NCI-H82 (cell line): ENCODE results near the gene SORCS3.
A peak's percentile ranks its signal among the peaks of the same experiment; 100 is the strongest.

ENCODE experiments used
- DNase-seq: peaks from one replicate; lab custom pipeline; 2025; lab: John Stamatoyannopoulos, UW

Gene SORCS3

DNA sequence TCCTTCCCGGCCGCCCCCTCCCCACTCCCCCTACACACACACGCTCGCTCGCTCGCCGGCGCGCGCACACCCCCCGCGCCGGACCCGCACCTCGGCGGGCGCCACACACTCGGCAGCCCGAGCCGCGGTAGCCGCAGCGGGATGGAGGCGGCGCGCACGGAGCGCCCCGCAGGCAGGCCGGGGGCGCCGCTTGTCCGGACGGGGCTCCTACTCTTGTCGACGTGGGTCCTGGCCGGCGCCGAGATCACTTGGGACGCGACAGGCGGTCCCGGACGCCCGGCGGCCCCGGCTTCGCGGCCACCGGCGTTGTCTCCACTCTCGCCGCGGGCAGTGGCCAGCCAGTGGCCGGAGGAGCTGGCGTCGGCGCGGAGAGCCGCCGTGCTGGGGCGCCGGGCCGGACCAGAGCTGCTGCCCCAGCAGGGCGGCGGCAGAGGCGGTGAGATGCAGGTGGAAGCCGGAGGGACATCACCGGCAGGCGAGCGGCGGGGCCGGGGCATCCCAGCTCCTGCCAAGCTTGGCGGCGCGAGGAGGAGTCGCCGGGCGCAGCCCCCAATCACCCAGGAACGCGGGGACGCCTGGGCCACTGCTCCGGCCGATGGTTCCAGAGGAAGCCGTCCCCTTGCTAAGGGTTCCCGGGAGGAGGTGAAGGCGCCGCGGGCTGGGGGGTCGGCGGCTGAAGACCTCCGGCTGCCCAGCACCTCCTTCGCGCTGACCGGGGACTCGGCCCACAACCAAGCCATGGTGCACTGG is at the start of gene SORCS3:
TSS of gene SORCS3 (plus strand) at position 104 of the 750 bp plus-strand sequence.
- DNase-seq, result no peak

DNA sequence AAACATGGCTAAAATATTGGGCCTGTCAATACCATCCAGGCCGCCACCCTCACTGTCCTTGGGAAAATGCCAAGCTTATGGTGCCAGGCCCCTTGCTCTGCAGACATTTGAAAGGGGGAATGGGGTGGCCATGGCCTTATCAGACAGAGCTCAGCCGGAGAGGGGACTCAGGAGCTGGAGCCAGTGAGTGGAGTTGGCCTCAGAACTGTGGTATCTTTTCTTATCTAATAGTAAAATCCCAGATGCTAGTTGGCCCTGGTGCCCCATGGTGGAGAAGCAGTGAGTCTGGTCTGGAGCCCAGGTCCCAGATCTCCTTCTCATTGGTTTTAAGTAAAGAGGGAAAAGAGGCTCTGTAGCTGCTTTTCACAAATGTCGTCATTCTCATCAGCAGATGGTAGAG is 49.6 kb upstream of the SORCS3 start:
- no peak for DNase-seq

DNA sequence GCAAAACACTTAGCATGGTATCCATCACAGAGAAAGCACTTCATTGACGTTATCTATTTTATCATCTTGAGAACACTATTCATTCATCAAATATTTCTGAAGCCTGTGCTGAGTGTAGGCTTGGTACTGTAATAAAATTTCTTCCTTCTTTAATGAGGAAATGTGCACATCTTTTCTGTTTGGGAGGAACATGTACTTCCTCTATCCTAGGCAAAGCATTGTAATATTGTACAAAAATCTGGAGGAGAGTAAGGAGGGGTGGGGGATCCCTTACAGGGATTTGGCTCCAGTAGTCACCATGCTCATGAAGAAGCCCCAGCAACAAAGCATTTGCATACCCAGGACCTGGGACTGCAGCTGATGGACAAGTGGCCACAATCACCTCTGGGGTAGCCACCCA is 39.9 kb upstream of the SORCS3 start:
- no peak for DNase-seq

DNA sequence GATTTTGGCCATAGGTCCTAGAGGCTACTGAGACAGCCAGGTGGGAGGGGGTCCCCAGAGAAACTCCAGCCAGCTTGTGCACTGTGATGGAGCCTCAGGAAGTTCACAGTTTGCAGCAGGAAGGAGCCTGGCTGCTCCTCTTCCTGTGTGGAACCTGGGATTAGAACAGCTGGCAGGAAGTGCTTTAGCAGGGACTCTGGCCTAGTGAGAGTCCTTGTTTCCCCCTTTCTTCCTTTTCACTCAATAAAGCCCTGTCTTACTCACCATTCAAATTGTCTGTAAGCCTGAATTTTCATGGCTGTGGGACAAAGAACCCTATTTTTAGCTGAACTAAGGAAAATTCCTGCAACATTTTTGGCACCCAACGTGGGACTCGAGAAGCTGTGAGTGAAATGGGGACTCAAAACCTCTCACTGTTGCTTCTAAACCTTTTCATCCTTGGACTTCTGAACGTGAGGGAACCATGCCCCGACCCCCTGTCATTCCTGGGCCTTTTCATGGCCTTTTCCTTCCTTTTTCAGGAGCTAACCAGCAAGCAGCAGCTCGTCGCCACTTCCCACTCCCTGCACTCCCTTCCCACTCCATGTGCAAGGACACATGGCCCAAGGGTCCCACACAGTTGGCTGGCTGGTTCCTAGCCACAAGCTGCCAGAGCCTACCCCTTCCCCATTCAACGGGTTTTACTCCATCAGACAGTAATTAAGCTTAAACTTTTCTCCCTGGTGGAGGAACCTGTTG is 32.8 kb upstream of the SORCS3 start:
- DNase-seq, result no peak

DNA sequence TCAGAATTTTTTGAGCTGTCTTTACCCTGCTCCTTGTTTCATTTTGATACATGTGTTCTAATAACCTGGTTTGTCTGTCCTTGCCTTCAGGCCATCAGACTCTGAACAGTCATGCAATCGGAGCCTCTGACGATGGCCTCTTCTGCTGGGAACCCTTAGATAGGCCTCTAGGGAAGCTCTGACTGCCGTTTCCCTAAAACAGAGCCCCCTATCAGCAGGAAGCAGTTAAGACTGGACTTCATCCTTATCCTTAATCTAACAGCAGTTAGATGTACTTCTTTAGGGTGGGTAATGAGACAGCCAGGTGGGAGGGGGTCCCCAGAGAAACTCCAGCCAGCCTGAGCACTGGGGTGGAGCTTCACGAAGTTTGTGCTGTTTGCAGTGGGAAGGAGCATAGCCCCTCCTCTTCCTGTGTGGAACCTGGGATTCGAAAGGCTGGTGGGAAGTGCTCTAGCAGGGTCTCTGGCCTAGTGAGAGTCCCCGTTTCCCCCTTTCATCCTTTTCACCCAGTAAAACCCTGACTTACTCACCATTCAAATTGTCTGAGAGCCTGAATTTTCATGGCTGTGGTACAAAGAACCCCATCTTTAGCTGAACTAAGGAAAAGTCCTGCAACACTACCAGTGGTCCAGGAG is 28.4 kb upstream of the SORCS3 start:
- DNase-seq, result no peak

DNA sequence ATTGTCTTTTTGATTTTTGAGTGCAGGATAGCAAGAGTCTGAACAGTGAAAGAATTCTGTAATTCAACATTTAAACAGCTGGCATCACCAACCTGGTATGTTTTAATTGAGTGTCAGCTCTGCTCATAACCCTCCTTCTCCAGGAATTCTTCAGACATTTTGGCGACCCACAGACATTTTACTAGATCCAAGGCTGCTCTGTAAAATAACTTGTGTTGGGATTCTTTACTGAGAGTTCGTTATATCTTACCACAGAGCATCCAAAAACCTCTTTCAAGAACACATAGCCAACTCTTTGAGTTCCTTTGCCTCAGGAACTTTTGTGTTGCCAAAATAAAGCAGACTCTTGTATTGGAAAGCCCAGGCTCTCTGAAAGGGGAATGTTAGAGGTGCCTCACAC is 27.7 kb upstream of the SORCS3 start:
- DNase-seq, result no peak

DNA sequence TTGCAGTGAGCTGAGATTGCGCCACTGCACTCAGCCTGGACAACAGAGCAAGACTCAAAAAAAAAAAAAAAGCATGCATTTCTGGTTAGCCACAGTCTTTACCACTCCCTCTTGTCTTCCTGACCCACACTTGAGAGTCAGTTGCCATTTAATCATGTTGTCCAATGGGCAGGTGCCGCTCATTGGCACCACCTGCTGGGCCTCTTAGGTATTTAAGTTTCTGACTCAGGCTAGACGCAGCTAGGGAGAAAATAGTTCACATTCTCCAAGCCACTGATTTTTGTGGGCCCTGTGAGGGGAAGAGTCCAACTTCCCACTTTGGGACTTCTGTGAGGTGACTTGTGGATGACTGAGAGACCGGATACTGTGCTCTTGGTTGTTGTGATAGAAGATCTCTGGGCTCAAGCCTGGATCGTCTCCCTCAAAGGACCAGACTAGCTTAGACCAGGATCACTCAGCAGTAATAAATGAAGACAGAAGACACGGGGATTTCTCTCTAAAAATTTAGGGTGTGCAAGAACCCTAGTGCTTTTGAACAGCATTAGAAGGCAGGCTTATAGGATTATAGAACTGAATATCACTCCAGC is 26.8 kb upstream of the SORCS3 start:
- DNase-seq, result peak; percentile 58

DNA sequence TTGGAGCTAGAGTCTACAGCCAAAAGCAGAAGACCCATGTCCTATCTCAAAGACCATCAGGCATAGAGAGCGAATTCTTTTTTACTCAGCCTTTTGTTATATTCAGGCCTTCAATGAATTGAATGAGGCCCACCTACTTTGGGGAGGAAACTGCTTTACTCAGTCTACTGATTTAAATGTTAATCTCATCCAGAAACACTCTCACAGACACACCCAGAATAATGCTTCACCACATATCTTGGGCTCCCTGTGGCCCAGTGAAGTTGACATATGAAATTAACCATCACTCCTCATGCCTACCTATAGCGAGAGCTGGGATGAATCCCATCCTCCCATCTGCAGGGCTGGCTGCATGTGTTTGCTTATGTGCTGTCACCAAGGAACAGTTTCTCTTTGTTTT is 26.0 kb upstream of the SORCS3 start:
- no peak for DNase-seq

DNA sequence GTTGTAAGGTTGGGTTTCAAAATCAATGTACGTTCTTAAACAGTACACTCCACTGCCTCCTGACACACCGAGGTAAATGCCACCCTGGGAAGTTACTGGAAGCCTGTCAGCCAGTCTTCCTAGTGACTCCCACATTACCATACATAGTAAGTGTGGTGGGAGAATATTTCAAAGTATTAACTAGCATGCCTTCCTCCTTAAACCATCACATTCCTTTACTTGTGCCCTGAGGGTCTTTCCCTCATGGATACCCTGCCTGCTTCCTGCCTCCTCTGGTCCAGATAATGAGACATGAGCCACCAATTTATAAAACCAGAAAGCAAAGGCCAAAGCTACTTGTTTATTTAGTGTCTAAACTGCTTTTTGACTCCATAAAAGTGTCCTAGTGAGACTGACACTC is 23.3 kb upstream of the SORCS3 start:
- DNase-seq, result no peak

DNA sequence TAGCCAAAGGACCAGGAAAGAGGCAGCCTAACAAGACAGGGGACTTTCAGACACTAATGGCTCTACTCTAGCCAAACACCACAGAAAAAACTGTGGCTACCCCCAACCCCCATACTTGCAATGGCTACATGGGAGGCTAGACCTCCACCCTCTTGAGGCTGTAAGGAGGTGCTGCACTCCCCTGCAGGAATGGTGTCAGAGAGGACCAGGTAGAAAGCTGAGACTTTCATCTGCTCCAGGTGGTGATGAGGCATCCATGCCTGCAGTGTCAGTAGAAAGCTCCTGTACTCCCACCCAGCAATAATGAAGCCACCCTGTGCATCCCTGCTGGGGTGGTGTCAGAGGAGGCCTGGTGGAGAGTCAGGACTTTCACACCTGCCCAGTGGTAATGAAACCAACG is 18.9 kb upstream of the SORCS3 start:
- DNase-seq, result peak; percentile 3

DNA sequence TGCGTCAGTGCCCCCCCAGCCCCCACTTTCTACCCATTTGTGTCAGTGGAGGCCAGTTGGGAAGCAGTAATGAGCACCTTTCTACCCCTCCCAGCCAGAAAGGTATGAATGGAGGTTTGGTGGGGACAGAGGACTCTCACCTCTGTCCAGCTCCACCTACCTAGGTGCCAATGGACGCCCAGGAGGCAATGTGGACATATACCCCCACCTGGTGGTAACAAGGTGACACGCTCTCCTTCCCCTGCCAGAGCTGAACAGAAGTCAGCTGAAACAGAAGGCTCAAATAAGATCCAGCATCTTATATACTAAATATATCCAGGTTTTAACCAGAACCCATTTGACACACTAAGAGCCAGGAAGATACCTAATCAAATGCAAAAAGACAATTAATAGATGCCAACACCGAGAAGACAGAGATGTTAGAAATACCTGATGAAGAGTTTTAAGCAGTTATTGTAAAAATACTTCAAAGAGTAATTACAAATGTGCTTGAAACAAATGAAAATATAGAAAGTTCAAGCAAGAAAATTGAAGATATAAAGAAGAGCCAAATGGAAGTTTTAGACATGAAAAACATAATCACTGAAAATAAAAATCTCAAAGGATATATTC is 18.4 kb upstream of the SORCS3 start:
- peak; percentile 70 for DNase-seq

DNA sequence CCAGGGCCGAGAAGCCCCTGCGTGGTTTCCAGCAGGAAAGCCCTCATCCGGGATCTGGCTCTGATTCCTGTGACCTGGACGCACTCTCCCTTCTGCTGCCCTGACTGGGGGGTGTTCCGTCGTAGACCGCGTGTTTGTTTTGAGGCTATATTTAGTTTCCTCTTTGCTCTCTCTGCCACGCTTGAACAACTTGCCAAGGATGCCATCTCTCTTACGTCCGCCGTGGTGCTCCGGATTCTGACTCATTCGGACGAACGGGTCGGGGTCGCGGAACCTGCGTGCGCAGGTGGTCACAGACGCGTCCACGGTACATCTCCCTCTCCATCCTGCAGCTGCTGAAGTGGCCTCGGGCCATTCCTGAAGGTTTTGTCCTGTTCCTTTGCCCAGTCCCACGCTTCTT is 10.4 kb upstream of the SORCS3 start:
- DNase-seq, result no peak

DNA sequence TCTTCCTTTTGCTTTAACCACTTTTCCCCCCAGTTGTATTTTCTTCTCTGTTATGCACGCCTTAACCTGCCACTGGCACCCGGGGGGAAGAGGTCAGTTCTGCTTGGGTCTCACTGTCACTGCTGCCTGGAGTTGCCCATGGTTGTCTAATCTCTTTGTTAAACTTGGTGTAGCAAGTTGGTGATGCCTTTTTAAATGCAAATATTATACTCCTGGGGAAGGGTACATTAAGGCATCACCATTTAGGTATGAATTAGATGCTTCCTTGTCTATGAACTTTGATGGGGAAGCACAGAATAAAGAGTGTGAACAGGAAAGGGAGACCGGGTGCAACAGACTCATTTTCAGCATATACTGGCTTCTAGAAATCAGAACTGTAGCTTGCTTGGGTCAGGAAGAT is 9.1 kb upstream of the SORCS3 start:
- no peak for DNase-seq

DNA sequence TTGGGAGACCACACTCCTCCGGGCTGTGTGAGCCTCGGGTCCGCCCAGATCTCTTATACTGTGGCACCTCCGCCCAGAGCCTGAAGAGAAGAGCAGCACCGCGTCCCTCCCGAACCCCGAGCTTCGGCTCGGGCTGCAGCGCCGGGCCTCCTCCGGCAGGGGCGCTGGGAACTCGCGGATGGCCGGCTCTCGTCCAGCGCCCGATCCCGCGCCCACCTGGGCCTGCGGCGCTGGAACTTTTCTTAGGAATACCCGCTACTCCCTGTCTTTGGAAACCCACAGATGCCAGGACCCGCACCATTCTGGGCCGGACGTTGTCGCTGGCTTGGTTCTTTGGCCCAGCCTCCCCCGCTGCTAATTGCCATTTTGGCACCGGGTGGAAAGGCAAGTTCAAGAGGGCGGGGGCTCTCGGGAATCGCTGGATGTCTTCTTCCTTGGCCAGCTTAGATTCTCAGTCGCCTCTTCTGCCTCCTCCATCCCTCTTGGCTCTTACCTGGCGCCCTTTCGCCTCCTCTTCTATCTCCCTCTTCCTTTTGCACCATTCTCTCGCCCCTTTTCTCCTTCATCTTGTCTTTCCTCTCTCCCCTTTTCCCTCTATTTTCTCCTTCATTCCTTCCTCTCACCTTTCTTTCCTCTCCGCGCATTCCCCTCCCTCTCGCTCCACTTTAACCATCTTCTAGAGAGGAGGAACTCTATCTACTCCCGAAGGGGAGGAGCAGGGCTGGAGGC is 2.1 kb upstream of the SORCS3 start:
- peak; percentile 60 for DNase-seq

DNA sequence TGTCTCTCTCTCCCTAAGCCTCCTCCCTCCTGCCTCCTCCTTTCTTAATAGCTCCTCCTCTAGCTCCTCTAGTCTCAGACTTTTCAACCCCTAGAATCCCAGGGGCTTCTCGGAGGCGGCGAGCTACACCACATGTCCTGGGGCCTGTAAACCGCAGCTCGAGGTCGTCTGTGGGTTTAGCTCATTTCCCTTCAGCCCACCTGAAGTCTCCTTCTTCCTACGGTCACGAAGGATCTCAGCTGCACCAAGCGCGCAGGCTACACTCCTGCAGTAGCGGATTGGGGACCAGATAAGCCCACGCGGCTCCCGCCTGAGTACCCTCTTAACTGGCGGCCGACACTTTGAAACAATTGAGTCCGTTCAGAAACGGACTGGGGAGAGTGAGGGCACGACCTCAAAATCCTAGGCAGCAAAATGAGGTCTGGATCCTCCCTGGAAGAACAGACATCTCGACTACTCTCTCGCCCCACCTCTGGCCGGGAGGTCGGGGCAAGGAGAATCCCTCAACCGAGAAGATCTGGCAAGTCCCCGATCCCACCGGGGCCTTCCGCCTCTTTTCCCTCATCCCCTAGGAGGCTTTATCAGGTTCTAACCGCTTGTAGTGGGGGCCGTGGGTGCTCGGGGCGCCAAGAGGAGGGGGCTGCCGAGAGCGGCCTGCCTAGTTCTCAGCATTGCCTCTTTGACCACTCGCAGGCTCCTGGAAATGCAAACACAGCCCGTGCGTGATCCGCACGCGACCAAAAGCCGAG is 1.3 kb upstream of the SORCS3 start:
- DNase-seq, result peak; percentile 13

DNA sequence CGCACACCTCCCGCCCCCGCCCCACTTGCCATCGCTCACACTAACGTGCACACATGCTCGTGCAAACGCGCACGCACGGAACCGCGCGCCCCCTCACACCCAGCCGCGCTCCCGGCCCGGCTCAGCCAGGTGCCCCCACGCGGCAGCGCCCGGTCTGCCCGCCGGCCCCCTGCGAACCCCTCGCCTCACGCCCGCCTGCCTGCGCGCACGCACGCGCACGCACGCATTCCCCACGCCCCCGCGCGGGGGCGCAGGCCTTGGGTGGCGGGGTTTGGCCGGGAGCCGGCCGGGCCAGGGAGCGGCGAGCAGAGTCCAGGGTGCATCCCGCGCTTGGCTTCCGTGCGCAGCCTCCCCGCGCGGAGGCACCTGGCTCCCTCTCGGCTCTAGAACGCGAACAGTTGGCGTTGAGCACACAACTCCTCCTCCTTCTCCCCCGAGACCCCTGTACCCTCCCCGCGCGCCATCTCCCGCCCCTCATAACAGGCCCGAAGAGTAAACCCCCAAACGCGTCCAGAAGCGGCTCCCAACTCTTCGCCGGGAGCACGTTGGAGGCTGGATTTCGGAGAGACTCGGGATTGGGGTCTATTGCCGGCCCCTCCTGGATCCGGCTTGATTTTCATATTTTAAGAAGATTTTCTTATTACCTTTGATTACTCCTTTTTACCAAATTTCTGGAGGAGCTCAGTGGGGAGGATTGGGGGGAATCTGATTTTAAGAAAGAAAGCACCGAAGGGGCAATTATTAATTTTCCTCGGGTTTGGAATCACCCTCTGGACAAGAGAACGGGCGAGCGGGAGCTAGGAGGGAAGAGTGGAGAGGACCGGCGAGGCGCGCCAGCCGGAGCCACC is 527 bp upstream of the SORCS3 start:
- no peak for DNase-seq

DNA sequence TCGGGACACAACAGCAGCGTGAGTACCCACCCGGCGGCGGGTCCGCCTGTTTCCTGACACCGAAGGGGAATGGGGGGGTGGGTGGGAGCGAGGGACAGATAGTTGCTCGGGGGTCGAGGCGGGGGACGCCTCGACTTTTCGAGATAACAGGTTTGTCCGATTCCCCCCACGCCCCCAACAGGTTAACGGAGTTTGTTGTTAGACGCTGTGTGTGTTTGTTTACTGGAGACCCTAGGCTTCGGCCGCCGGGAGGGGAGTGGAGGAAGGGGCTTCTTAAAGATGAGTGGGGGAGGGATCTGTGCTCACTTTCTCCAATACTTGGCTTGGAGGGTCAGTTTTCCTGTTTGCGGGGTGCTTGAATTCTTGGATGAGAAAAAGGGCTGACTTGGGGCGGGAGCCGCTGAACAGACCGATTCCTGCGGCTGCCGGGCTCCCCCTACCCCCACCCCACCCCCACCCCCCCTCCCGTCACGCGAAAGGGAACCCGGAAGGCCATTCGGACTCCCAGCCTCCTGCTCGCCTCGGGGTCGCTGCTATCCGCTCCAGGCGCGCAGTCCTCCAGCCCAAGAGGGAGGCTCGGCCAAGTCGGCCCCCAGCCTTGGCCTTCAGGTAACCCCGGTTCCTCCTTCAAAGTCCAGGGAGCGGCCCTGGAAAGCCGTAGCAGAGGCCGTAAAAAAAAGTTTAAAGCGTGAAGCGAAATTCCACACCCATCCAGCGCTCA is 1.0 kb downstream of the SORCS3 start:
- no peak for DNase-seq

DNA sequence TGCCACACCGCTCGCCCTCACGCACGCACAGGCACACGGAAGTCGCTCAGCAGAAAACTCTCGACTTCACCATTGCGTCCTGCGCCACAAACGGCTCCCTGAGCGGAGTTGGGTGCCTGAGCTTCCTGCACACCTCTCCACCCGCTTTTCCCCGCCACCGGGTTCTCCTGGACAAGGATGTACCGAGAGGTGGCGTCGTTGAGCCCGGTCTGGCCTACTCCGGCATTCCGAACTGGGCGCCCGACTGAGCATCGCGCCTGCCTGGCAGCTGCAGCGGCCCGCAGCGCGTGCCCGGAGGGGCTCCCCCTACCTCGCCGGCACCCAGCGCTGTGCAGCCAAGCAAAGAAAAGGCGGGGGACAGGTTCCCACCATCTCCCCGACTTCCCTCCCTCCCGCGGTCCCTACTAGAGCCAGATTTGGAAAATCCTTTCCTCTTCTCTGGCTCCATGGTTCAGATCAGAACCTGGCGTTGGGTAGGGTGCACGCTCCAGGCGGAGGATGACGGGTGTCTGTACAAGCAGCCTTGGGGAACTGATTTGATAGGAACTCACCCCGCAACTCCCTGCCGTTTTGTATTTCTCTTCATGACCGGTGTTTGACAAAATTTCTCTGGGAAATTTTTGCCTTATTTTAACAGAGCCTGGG is 1.7 kb downstream of the SORCS3 start:
- DNase-seq, result peak; percentile 78

DNA sequence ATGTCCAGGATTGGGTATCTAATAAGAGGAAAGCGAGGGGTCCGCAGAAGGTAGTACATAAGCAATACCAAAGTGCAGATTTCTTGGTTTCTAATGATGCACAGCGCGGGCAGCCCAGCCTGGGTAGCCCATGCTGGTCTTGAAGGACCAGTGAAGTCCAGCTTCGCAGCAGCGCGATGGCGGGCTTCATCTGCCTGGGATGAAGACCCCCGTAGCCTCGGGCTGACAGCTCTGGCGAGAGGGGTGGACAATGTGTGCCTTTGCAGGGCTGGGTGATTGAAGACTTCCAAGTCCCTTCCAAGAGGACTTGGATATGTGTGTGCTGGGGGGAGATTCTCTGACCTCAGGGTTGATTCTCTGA is 2.2 kb downstream of the SORCS3 start:
- DNase-seq, result no peak
